HCT116 (cell line): ENCODE measurements around the gene MSRB3.

Experiments
- CBX3 ChIP-seq: IDR thresholded peaks from 2 replicates; pipeline ENCODE4 v1.6.1; 2012; ENCODE audit warnings: low read depth
- YY1 ChIP-seq: IDR thresholded peaks from 2 replicates; pipeline ENCODE4 v1.6.1; 2011; ENCODE audit warnings: low read length, low read depth, moderate library complexity, mild to moderate bottlenecking; ENCODE audit not compliant: insufficient replicate concordance; ENCODE audit errors: extremely low read depth

DNA sequence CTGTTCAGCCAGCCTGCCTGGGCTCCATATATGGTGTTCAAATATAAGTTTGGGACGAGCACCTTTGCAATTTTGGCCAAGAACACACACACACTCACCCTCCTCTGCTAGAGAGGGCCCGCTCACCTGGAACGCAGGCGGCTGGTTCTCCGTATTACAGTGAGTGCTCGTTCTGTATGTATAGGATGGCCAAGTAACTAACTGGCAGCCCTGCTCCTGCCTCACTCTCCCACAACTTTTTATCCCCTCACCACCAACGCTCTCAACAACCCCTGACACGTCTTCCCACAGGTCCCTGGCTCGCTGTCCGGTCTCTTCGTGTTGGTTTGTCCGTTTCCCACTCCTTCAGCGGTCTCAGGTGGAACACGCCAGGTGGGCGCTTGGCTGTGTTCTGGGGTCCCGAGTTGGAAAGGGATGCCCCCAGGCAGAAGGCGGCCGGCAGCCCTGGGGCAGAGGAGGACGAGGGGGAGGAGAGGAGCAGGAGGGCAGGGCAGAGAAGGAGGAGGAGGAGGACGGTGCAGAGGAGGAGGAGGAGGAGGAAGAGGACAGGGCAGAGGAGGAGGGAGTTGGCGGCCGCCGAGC lies 398 bp upstream of the MSRB3 start:
- no peak for TF ChIP-seq CBX3
- no peak for TF ChIP-seq YY1
